Fibroblast of skin of right quadriceps (primary cell): ENCODE measurements around the gene CEP112.
A peak's percentile ranks its signal among the peaks of the same experiment; 100 is the strongest.

ENCODE experiments used
- DNase-seq: peaks from one replicate; pipeline ENCODE4 v3.0.0-alpha.2; 2013

Gene CEP112

GRCh38 chr17:65666876-65667321, 525.0 kb downstream of the CEP112 start:
- DNase-seq: peak; percentile 15

DNA sequence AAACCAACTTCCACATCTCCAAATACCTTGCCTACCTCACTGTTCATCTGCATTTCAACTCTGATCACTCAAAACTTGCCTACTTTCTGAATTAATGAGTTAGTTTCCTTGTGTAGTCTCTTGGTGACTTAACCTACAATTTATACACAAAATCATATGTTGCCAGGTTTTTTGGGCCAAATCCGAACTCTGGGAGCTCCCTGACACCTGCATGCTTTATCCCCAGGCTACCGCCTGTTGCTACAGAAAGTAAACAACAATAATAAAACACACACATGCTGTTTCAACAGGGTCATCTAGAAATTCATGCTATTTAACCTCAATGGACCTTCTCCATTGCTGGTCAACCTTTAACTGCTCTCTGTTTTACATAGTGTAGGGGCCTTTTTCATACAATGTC, 526.0 kb downstream of the CEP112 start:
- no peak for DNase-seq

- DNase-seq: no peak
These were observed 527.2 kb downstream of the CEP112 start for GRCh38 chr17:65664696-65665095.

GRCh38 chr17:65664266-65664665, 527.7 kb downstream of the CEP112 start:
- peak; percentile 33 for DNase-seq

- DNase-seq: peak; percentile 71
These were observed 529.7 kb downstream of the CEP112 start for GRCh38 chr17:65662196-65662595.

DNA sequence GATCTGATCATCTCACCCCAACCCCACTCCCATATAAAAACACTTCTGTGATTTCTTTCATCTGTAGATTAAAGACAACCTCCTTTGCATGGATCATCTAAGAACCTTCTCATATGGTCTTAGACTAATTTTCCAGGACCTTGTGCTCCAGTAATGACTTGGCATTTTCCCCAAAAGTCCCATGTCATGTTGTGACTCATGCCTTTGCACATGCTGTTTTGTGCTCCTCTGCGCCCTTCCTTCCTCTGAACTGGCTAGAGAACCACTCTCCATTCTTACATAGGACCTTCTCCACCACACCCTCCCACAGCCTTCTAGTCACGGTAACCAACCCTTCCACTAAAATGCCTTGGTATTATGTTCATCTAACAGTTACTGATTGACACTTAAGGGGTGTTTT, 531.0 kb downstream of the CEP112 start:
- DNase-seq: peak; percentile 73

- DNase-seq: no peak
These were observed 531.9 kb downstream of the CEP112 start for GRCh38 chr17:65660078-65660477.

- DNase-seq: no peak
These were observed 532.4 kb downstream of the CEP112 start for GRCh38 chr17:65659512-65659911.

GRCh38 chr17:65657251-65657828, 534.6 kb downstream of the CEP112 start:
- no peak for DNase-seq

- peak; percentile 15 for DNase-seq
These were observed 535.3 kb downstream of the CEP112 start for GRCh38 chr17:65656390-65657250.

GRCh38 chr17:65655706-65656105, 536.2 kb downstream of the CEP112 start:
- DNase-seq: no peak

GRCh38 chr17:65644545-65644944, 547.4 kb downstream of the CEP112 start:
- no peak for DNase-seq

GRCh38 chr17:65638221-65638975, 553.5 kb downstream of the CEP112 start:
- DNase-seq: no peak

DNA sequence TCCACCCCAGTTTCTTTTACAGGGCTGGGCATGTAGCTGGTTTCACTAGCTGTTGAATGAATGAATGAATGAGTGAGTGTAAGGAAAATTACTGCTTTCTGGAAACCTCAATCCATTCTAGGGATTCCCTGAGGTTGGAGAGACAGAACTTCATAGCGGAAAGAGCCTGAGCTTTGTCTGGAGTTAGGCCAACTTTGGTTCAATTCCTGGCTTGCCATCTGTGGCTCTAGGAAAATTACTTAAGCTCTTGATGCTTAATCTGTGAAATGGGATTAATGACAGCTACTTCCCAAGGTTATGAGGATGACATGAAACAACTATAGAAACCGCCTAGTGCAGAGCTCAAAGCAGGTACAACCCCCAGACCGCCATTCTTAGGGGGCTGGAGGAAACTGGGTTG, 554.1 kb downstream of the CEP112 start:
- DNase-seq: no peak

GRCh38 chr17:65634533-65634932, 557.4 kb downstream of the CEP112 start:
- DNase-seq: no peak

GRCh38 chr17:65633988-65634387, 557.9 kb downstream of the CEP112 start:
- no peak for DNase-seq

GRCh38 chr17:65633146-65633881, 558.6 kb downstream of the CEP112 start:
- no peak for DNase-seq

GRCh38 chr17:65630502-65630901, 561.4 kb downstream of the CEP112 start:
- DNase-seq: no peak

DNA sequence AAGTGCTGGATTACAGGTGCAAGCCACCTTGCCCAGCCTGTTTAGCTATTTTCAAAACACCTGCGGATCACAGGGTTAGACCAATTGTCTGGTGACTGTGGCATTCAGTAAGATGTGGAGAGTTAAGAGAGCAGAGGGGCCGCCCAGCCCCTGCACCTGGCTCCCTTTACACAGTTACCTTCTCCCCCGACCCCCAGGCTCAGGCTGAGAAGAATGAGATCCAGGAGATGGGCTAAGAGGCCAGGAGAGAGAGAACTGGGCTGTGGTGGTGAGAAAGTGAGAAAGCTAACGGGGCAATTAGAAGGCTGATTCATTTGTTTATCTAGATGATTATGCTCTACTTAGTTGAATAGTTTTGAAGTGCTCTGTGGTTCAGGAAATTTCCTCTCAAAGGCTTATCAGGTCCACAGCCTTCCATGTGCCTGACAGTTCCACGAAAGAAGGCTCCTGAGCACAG, 562.7 kb downstream of the CEP112 start:
- no peak for DNase-seq

DNA sequence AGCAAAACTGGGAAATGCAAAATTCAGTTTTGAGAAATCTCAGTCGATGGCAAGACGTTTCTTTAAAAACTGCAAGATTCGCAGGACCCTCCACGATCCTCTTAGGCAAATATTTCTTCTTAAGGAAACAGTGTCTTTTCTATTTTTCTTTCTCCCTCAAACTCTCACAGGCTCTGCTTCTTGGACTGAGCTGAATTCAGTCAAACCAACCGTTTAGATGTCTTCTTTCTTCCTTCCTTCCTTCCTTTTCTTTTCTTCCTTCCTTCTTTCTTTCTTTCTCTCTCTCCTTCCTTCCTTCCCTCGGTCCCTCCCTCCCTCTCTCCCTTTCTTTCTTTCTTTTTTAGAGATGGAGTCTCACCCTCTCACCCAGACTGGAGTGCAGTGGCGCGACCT, 563.3 kb downstream of the CEP112 start:
- DNase-seq: no peak

DNA sequence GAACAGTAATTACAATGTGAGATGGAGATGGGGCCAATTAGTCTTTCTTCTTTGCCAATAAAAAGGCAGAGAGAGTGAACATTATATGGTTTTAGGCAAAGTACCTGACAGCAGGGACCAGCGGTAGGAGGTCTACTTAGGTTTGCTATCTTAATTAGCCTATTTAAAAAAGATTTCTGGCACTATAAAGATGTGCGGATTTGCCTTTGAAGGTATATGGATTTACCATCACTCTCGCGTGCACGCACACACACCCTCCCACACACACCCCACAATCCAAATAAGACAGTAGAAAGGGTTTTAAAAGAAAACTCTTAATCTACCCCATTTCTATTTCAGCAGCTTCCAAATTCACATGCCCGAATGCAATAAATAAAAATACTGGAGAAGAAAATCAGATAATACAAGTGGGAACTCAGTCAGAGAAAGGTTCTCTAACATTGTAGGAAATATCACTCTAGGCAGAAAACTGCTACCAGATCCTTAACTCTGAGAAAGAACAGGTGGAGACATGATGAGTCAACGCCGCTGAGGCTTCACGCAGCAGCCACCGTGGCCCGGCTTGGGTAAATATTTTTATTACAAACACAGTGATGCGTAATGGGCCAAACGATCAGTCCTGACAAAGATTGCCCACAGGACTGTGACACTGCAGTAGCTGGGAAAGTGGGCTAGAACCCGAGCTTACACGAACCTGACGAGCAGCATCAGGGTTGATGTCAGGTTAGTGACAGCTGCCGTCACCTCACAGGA, 563.9 kb downstream of the CEP112 start:
- DNase-seq: peak; percentile 21

DNA sequence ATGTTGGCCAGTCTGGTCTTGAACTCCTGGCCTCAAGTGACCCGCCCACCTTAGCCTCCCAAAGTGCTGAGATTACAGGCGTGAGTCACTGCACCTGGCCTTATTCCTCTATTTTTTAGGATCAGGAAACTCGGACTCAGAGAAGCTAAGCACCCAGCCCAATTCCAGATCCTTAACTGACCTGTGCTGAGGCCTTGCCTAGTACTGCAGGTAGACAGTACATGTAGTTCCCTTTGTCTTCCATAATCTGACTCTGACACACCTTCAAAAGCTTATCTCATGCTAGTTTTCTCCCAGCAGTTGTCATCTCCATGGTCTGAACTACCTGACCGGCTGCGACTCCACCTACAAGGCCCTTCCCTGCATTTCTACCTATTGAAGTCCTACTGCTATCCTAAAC, 564.8 kb downstream of the CEP112 start:
- DNase-seq: no peak
